ENCODE measurements around the gene SNAP47. TPM values are rescaled to one million over a fixed set of nuclear protein-coding genes. Genes with fewer than 3 reads are reported as not detected.

SNAP47 gene
- total RNA-seq, 4 donors from 2014 or later, result 11.3 to 28.5 (median 20.2) TPM

DNA sequence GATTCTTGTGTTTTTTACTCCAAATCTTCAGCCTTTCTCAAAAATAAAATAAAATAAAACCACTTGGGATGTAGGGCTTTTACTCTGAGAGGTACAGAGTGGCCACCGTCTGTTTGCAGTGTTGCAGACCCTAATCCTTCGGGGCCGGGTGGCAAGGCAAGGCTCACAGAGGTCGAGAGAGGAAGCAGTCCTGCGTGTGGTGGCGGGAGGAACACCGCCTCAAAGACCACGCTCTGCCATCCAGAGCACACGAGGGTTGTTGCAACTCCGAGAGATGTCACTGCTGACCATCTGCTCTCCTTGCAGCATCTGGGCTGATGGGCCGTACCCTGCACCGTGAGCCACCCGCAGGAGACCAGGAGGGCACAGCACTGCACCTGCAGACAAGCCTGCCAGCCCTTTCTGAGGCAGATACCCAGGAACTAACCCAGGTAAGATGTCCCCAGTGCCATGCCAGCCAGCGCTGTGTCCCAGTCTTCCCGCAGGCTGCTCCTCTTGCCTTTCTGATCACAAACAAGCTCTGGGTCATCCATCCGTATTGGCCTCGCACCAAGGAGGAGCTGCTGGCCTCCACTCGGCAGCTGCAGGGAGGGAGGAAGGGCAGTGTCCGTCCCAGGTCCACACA is 31.5 kb downstream of the SNAP47 start:
- Histone ChIP-seq H3K36me3 (peaks cover 0 to 79% (median 8%) of the 10 kb centered on the region in 3 donors), H3K4me1 (peaks cover 20 to 40% (median 28%) of the 10 kb centered on the region in 3 donors), H3K27ac (no peak overlapping the region), H3K9me3 (no peaks in the 10 kb centered on the region), H3K27me3 (peaks cover 0 to 10% (median 0%) of the 10 kb centered on the region in 4 donors), H3K4me3 (no peak overlapping the region)
- 75 to 80% methylated on average over 14 to 15 of the region's 19 CpGs for WGBS, 2 donors
- intact Hi-C loops (cut with DNase I), result loop anchor here (10.0 kb wide), 1 partner anchor 118 kb away; no protein-coding TSS in a partner anchor
- TF ChIP-seq POLR2A (IDR thresholded peaks at IDR 0.05), result no peak
- TF ChIP-seq, protein P1, sequence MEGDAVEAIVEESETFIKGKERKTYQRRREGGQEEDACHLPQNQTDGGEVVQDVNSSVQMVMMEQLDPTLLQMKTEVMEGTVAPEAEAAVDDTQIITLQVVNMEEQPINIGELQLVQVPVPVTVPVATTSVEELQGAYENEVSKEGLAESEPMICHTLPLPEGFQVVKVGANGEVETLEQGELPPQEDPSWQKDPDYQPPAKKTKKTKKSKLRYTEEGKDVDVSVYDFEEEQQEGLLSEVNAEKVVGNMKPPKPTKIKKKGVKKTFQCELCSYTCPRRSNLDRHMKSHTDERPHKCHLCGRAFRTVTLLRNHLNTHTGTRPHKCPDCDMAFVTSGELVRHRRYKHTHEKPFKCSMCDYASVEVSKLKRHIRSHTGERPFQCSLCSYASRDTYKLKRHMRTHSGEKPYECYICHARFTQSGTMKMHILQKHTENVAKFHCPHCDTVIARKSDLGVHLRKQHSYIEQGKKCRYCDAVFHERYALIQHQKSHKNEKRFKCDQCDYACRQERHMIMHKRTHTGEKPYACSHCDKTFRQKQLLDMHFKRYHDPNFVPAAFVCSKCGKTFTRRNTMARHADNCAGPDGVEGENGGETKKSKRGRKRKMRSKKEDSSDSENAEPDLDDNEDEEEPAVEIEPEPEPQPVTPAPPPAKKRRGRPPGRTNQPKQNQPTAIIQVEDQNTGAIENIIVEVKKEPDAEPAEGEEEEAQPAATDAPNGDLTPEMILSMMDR (IDR thresholded peaks at IDR 0.05), result no peak
- DNase-seq, result no peak

DNA sequence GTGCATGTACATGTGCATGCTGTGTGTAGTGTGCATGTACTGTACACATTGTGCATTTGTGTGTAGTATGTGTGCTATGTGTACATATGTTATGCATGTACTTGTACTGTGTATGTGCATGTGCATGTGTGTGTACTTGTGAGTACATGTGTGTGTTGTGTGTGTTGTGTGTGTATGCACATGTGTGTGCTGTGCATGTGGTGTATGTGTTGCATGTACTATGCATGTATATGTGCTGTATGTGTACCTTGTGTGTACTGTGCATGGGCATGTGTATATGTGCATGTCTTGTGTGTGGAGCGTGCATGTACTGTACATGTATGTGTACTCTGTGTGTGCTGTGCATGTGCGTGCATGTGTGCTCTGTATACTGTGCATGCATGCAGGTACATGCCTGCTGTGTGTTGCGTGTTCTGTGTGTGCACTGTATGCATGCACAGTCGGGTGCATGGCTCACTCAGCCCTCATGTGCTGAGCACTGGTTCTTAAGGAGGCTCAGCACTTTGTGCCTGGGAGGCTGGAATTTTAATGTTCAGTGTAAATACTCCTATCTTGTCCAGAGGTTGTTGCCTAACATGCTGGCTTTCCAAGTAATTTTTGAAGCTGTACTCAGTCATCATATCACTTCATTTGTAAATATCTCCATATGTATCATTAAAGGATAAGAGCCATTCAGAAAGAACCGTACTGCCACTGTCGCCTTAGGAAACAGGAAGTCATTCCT is 32.3 kb downstream of the SNAP47 start:
- intact Hi-C loops (cut with DNase I), result loop anchor here (10.0 kb wide), 1 partner anchor 117 kb away; no protein-coding TSS in a partner anchor
- no peaks in the 10 kb centered on the region for H3K9me3 ChIP-seq
- no peak overlapping the region for H3K4me3 ChIP-seq
- H3K4me1 ChIP-seq, result peaks cover 14 to 32% (median 20%) of the 10 kb centered on the region in 3 donors
- no peak for TF ChIP-seq POLR2A (IDR thresholded peaks at IDR 0.05)
- TF ChIP-seq, protein P1 (IDR thresholded peaks at IDR 0.05), result no peak
- H3K27me3 ChIP-seq, result peaks cover 0 to 10% (median 0%) of the 10 kb centered on the region in 4 donors
- H3K27ac ChIP-seq, result no peak overlapping the region
- DNase-seq, result no peak
- 90 to 100% methylated on average over 3 to 6 of the region's 6 CpGs for WGBS, 2 donors
- peaks cover 0 to 83% (median 8%) of the 10 kb centered on the region in 3 donors for H3K36me3 ChIP-seq

DNA sequence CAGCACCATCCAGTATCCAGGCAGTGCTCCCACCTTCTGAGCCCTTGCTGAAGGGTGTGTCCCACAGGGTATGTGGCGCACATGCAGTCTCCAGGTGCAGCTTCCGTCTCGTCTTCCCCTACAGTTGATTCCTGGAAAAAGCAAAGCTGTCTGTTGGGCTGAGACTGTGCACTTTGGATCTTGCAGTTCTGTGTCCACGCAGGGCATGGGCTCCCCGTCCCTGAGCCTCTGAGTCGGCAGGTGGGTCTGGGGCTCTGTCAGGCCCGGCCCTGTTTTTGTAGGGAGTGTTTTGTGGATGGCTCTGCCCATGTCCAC is 32.8 kb downstream of the SNAP47 start:
- H3K4me3 ChIP-seq, result no peak overlapping the region
- peaks cover 0 to 10% (median 0%) of the 10 kb centered on the region in 4 donors for H3K27me3 ChIP-seq
- peaks cover 10 to 27% (median 15%) of the 10 kb centered on the region in 3 donors for H3K4me1 ChIP-seq
- H3K9me3 ChIP-seq, result no peaks in the 10 kb centered on the region
- H3K36me3 ChIP-seq, result peaks cover 0 to 85% (median 8%) of the 10 kb centered on the region in 3 donors
- no peak overlapping the region for H3K27ac ChIP-seq
- no peak for TF ChIP-seq POLR2A (IDR thresholded peaks at IDR 0.05)
- TF ChIP-seq, protein P1 (IDR thresholded peaks at IDR 0.05), result no peak
- intact Hi-C loops (cut with DNase I), result loop anchor here (10.0 kb wide), 1 partner anchor 117 kb away; no protein-coding TSS in a partner anchor
- WGBS, 2 donors, result 98% methylated on average over 5 of the region's 7 CpGs; no CpG with 5 or more reads in 1 of the 2 donors
- no peak for DNase-seq

DNA sequence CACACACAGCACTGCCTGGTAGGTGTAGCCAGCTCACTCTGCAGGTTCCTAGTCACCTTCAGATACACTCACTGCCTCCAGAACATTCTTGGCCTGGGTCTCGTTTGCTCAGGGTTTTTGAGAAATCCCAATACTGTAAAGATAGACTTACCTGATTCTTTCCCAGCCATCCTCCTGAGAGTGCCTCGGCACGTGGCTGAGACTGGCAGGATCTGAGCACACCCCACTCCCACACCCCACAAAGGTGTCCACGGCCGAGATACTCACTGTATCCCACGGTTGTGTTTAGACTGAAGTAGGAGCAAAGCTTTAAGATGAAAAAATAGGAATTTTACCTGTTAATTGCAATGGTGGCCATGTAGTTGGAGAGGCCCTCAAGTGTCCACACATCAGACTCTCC is 33.4 kb downstream of the SNAP47 start:
- 80% methylated on average over 6 of the region's 6 CpGs; no CpG with 5 or more reads in 1 of the 2 donors for WGBS, 2 donors
- no peak for DNase-seq
- no peaks in the 10 kb centered on the region for H3K9me3 ChIP-seq
- peaks cover 0 to 10% (median 0%) of the 10 kb centered on the region in 4 donors for H3K27me3 ChIP-seq
- peaks cover 6 to 22% (median 9%) of the 10 kb centered on the region in 3 donors for H3K4me1 ChIP-seq
- no peak overlapping the region for H3K4me3 ChIP-seq
- intact Hi-C loops (cut with DNase I), result loop anchor here (10.0 kb wide), 1 partner anchor 116 kb away; no protein-coding TSS in a partner anchor
- peaks cover 0 to 84% (median 8%) of the 10 kb centered on the region in 3 donors for H3K36me3 ChIP-seq
- no peak overlapping the region for H3K27ac ChIP-seq
- TF ChIP-seq POLR2A (IDR thresholded peaks at IDR 0.05), result no peak
- TF ChIP-seq, protein P1 (IDR thresholded peaks at IDR 0.05), result no peak

Data from esophagus squamous epithelium (tissue), 5 donors.